HG03442 (cell line): Measurements from ENCODE around the gene UBE2E2.

Experiments
- ATAC-seq: cut with Tn5 transposase; IDR thresholded peaks from one replicate; pipeline ENCODE4 v1.9.1; 2021; ENCODE audit warnings: mild to moderate bottlenecking, moderate library complexity; ENCODE audit not compliant: unreplicated experiment

The UBE2E2 gene

GRCh38 chr3:23272820-23273219 is 69.7 kb downstream of the UBE2E2 start:
- ATAC-seq = no peak

GRCh38 chr3:23275061-23275460 is 71.9 kb downstream of the UBE2E2 start:
- ATAC-seq = no peak

GRCh38 chr3:23275814-23276213 is 72.7 kb downstream of the UBE2E2 start:
- no peak for ATAC-seq

- no peak for ATAC-seq
These were observed 74.0 kb downstream of the UBE2E2 start for GRCh38 chr3:23276913-23277658.

GRCh38 chr3:23277688-23278087 is 74.6 kb downstream of the UBE2E2 start:
- ATAC-seq = no peak

- no peak for ATAC-seq
These were observed 80.5 kb downstream of the UBE2E2 start for GRCh38 chr3:23283625-23284024.

GRCh38 chr3:23288286-23288685 is 85.2 kb downstream of the UBE2E2 start:
- no peak for ATAC-seq

- ATAC-seq = no peak
These were observed 85.6 kb downstream of the UBE2E2 start for GRCh38 chr3:23288715-23289114.

GRCh38 chr3:23292432-23292831 is 89.3 kb downstream of the UBE2E2 start:
- no peak for ATAC-seq

GRCh38 chr3:23294770-23295387 is 91.8 kb downstream of the UBE2E2 start:
- no peak for ATAC-seq

- ATAC-seq = no peak
These were observed 98.7 kb downstream of the UBE2E2 start for GRCh38 chr3:23301819-23302218.

GRCh38 chr3:23302271-23302670 is 99.1 kb downstream of the UBE2E2 start:
- ATAC-seq = no peak

- no peak for ATAC-seq
These were observed 100.6 kb downstream of the UBE2E2 start for GRCh38 chr3:23303601-23304217.

- ATAC-seq = no peak
These were observed 101.3 kb downstream of the UBE2E2 start for GRCh38 chr3:23304424-23304823.

GRCh38 chr3:23308986-23309625 is 106.0 kb downstream of the UBE2E2 start:
- ATAC-seq = no peak

GRCh38 chr3:23312866-23313265 is 109.7 kb downstream of the UBE2E2 start:
- no peak for ATAC-seq

GRCh38 chr3:23314981-23315762 is 112.0 kb downstream of the UBE2E2 start:
- no peak for ATAC-seq

- ATAC-seq = no peak
These were observed 113.8 kb downstream of the UBE2E2 start for GRCh38 chr3:23316924-23317323.

- ATAC-seq = no peak
These were observed 116.5 kb downstream of the UBE2E2 start for GRCh38 chr3:23319366-23320312.
